Activated T-helper 17 cell treated with anti-CD3 and anti-CD28 coated beads, Interleukin-2, amount 50 U/mL, for 72 hours (primary cell): ENCODE data around the gene TEKT5. TPM values are rescaled to one million over a fixed set of nuclear protein-coding genes. Genes with fewer than 3 reads are reported as not detected.
A peak's percentile ranks its signal among the peaks of the same experiment; 100 is the strongest.

Experiments
- ATAC-seq: fragments of 150-1000 bp; cut with Tn5 transposase; replicated peaks from 2 replicates; pipeline ENCODE4 v1.10.0; 2021; ENCODE audit warnings: mild to moderate bottlenecking, moderate library complexity
- H3K27ac Mint-ChIP-seq: one replicate; pipeline ENCODE4 v1.8.0; 2022; ENCODE audit warnings: mixed read lengths
- H3K27me3 Mint-ChIP-seq: one replicate; pipeline ENCODE4 v1.8.0; 2022; ENCODE audit warnings: mixed read lengths
- H3K36me3 Mint-ChIP-seq: one replicate; pipeline ENCODE4 v1.8.0; 2022; ENCODE audit warnings: low read depth, mild to moderate bottlenecking, mixed read lengths
- H3K4me1 Mint-ChIP-seq: one replicate; pipeline ENCODE4 v1.8.0; 2022; ENCODE audit warnings: mixed read lengths
- H3K4me3 Mint-ChIP-seq: one replicate; pipeline ENCODE4 v1.8.0; 2022; ENCODE audit warnings: mild to moderate bottlenecking, mixed read lengths
- H3K9me3 Mint-ChIP-seq: one replicate; pipeline ENCODE4 v1.8.0; 2022; ENCODE audit warnings: mixed read lengths
- total RNA-seq, 2 donors: library from RNA; stranded (reverse); gene quantifications; one replicate each; pipeline ENCODE4 v1.2.3, GENCODE V29; 2022

Gene TEKT5
- total RNA-seq, 2 donors from 2014 or later: 0.19 to 2.4 TPM

- no peaks in the 10 kb centered on the region for H3K36me3 Mint-ChIP-seq
- no peak overlapping the region for H3K4me3 Mint-ChIP-seq
- ATAC-seq: no peak
- H3K9me3 Mint-ChIP-seq: no peaks in the 10 kb centered on the region
- no peak overlapping the region for H3K27ac Mint-ChIP-seq
- peaks cover 14% of the 10 kb centered on the region for H3K27me3 Mint-ChIP-seq
- no peaks in the 10 kb centered on the region for H3K4me1 Mint-ChIP-seq
Observed at GRCh38 chr16:10676284-10676683, 18.4 kb downstream of the TEKT5 start.

- no peak overlapping the region for H3K4me3 Mint-ChIP-seq
- no peaks in the 10 kb centered on the region for H3K4me1 Mint-ChIP-seq
- H3K36me3 Mint-ChIP-seq: no peaks in the 10 kb centered on the region
- no peaks in the 10 kb centered on the region for H3K9me3 Mint-ChIP-seq
- no peak for ATAC-seq
- no peak overlapping the region for H3K27ac Mint-ChIP-seq
- peaks cover 14% of the 10 kb centered on the region for H3K27me3 Mint-ChIP-seq
Observed at GRCh38 chr16:10675861-10676260, 18.9 kb downstream of the TEKT5 start.

GRCh38 chr16:10675216-10675615 is 19.5 kb downstream of the TEKT5 start:
- no peak overlapping the region for H3K27ac Mint-ChIP-seq
- no peaks in the 10 kb centered on the region for H3K9me3 Mint-ChIP-seq
- ATAC-seq: no peak
- H3K4me3 Mint-ChIP-seq: no peak overlapping the region
- H3K36me3 Mint-ChIP-seq: no peaks in the 10 kb centered on the region
- H3K27me3 Mint-ChIP-seq: peaks cover 14% of the 10 kb centered on the region
- no peaks in the 10 kb centered on the region for H3K4me1 Mint-ChIP-seq

- Mint-ChIP-seq H3K4me1 (no peaks in the 10 kb centered on the region), H3K27me3 (peaks cover 5% of the 10 kb centered on the region), H3K9me3 (no peaks in the 10 kb centered on the region), H3K36me3 (no peaks in the 10 kb centered on the region), H3K4me3 (no peak overlapping the region), H3K27ac (no peak overlapping the region)
- ATAC-seq: peak; percentile 40
Observed at GRCh38 chr16:10671729-10672128, 23.0 kb downstream of the TEKT5 start.

GRCh38 chr16:10669791-10670190 is 24.9 kb downstream of the TEKT5 start:
- no peaks in the 10 kb centered on the region for H3K4me1 Mint-ChIP-seq
- H3K9me3 Mint-ChIP-seq: no peaks in the 10 kb centered on the region
- H3K4me3 Mint-ChIP-seq: no peak overlapping the region
- H3K27me3 Mint-ChIP-seq: peaks cover 7% of the 10 kb centered on the region
- ATAC-seq: no peak
- no peak overlapping the region for H3K27ac Mint-ChIP-seq
- no peaks in the 10 kb centered on the region for H3K36me3 Mint-ChIP-seq

- ATAC-seq: no peak
- Mint-ChIP-seq H3K27ac (no peak overlapping the region), H3K4me1 (no peaks in the 10 kb centered on the region), H3K4me3 (no peak overlapping the region), H3K27me3 (peaks cover 7% of the 10 kb centered on the region), H3K36me3 (no peaks in the 10 kb centered on the region), H3K9me3 (no peaks in the 10 kb centered on the region)
Observed at GRCh38 chr16:10668322-10669045, 26.2 kb downstream of the TEKT5 start.

GRCh38 chr16:10667239-10667638 is 27.5 kb downstream of the TEKT5 start:
- Mint-ChIP-seq H3K27ac (no peak overlapping the region), H3K4me1 (no peaks in the 10 kb centered on the region), H3K36me3 (no peaks in the 10 kb centered on the region), H3K9me3 (no peaks in the 10 kb centered on the region), H3K4me3 (no peak overlapping the region), H3K27me3 (peaks cover 7% of the 10 kb centered on the region)
- no peak for ATAC-seq

GRCh38 chr16:10666291-10666690 is 28.4 kb downstream of the TEKT5 start:
- Mint-ChIP-seq H3K27ac (no peak overlapping the region), H3K36me3 (no peaks in the 10 kb centered on the region), H3K4me1 (no peaks in the 10 kb centered on the region), H3K27me3 (peaks cover 7% of the 10 kb centered on the region), H3K9me3 (no peaks in the 10 kb centered on the region), H3K4me3 (no peak overlapping the region)
- ATAC-seq: no peak

GRCh38 chr16:10665166-10665565 is 29.6 kb downstream of the TEKT5 start:
- Mint-ChIP-seq H3K27ac (peak overlapping the region; percentile 12), H3K9me3 (no peaks in the 10 kb centered on the region), H3K27me3 (peaks cover 8% of the 10 kb centered on the region), H3K4me1 (no peaks in the 10 kb centered on the region), H3K36me3 (no peaks in the 10 kb centered on the region), H3K4me3 (no peak overlapping the region)
- no peak for ATAC-seq

GRCh38 chr16:10664720-10665126 is 30.0 kb downstream of the TEKT5 start:
- Mint-ChIP-seq H3K36me3 (no peaks in the 10 kb centered on the region), H3K4me3 (no peak overlapping the region), H3K4me1 (no peaks in the 10 kb centered on the region), H3K27ac (no peak overlapping the region), H3K27me3 (peaks cover 8% of the 10 kb centered on the region), H3K9me3 (no peaks in the 10 kb centered on the region)
- no peak for ATAC-seq

GRCh38 chr16:10663744-10664143 is 31.0 kb downstream of the TEKT5 start:
- Mint-ChIP-seq H3K9me3 (no peaks in the 10 kb centered on the region), H3K27ac (no peak overlapping the region), H3K4me3 (no peak overlapping the region), H3K27me3 (peaks cover 8% of the 10 kb centered on the region), H3K4me1 (no peaks in the 10 kb centered on the region), H3K36me3 (no peaks in the 10 kb centered on the region)
- no peak for ATAC-seq

- Mint-ChIP-seq H3K4me1 (no peaks in the 10 kb centered on the region), H3K27me3 (peaks cover 11% of the 10 kb centered on the region), H3K27ac (no peak overlapping the region), H3K9me3 (no peaks in the 10 kb centered on the region), H3K4me3 (no peak overlapping the region), H3K36me3 (no peaks in the 10 kb centered on the region)
- ATAC-seq: no peak
Observed at GRCh38 chr16:10663146-10663545, 31.6 kb downstream of the TEKT5 start.

- Mint-ChIP-seq H3K4me3 (no peak overlapping the region), H3K9me3 (no peaks in the 10 kb centered on the region), H3K4me1 (no peaks in the 10 kb centered on the region), H3K36me3 (no peaks in the 10 kb centered on the region), H3K27ac (no peak overlapping the region), H3K27me3 (peaks cover 15% of the 10 kb centered on the region)
- no peak for ATAC-seq
Observed at GRCh38 chr16:10662212-10662611, 32.5 kb downstream of the TEKT5 start.

- Mint-ChIP-seq H3K4me1 (no peaks in the 10 kb centered on the region), H3K9me3 (no peaks in the 10 kb centered on the region), H3K4me3 (no peak overlapping the region), H3K27ac (no peak overlapping the region), H3K36me3 (no peaks in the 10 kb centered on the region), H3K27me3 (peaks cover 15% of the 10 kb centered on the region)
- ATAC-seq: no peak
Observed at GRCh38 chr16:10661737-10662136, 33.0 kb downstream of the TEKT5 start.

- Mint-ChIP-seq H3K4me3 (no peak overlapping the region), H3K9me3 (no peaks in the 10 kb centered on the region), H3K27ac (no peak overlapping the region), H3K4me1 (no peaks in the 10 kb centered on the region), H3K27me3 (peaks cover 15% of the 10 kb centered on the region), H3K36me3 (no peaks in the 10 kb centered on the region)
- no peak for ATAC-seq
Observed at GRCh38 chr16:10660950-10661635, 33.6 kb downstream of the TEKT5 start.
